ENCODE measurements around the gene GSTM1.

GSTM1 gene

DNA sequence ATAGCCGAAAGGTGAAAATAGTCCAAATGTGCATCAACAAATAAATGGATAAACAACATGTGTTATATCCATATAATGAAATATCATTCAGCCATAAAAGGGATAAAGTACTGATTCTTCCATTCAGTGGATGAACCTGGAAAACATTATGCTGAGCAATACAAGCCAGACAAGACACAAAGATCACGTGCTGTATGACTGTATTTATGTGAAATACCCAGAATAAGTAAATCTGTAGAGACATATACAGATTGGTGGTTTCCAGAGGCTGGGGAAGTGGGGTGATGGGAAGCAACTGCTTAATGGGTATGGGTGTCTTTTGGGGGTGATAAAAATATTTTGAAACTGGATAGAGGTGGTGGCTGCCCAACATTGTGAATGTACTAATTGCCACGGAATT, 45.0 kb upstream of the GSTM1 start:
- DNase-seq (ENCODE audit: low read depth in 2 of 2), result peak in 1 of 2 donors; percentile 28
- no peak overlapping the region for H3K4me3 ChIP-seq (replicated peaks in 1 of 2; ENCODE audit: low read depth in 2 of 2, low read length in 2 of 2)

GRCh38 chr1:109643385-109644230, 44.0 kb upstream of the GSTM1 start:
- H3K4me3 ChIP-seq (replicated peaks in 1 of 2; ENCODE audit: low read depth in 2 of 2, low read length in 2 of 2), result no peak overlapping the region
- peak; percentile 79 to 82 for DNase-seq (ENCODE audit: low read depth in 2 of 2)
- TF ChIP-seq, protein P1, sequence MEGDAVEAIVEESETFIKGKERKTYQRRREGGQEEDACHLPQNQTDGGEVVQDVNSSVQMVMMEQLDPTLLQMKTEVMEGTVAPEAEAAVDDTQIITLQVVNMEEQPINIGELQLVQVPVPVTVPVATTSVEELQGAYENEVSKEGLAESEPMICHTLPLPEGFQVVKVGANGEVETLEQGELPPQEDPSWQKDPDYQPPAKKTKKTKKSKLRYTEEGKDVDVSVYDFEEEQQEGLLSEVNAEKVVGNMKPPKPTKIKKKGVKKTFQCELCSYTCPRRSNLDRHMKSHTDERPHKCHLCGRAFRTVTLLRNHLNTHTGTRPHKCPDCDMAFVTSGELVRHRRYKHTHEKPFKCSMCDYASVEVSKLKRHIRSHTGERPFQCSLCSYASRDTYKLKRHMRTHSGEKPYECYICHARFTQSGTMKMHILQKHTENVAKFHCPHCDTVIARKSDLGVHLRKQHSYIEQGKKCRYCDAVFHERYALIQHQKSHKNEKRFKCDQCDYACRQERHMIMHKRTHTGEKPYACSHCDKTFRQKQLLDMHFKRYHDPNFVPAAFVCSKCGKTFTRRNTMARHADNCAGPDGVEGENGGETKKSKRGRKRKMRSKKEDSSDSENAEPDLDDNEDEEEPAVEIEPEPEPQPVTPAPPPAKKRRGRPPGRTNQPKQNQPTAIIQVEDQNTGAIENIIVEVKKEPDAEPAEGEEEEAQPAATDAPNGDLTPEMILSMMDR (IDR thresholded peaks at IDR 0.05; ENCODE audit: low read depth, low read length), result peak; percentile 94

More for the DNA sequence above, 45.0 kb upstream of the GSTM1 start:
- TF ChIP-seq, protein P1 (IDR thresholded peaks at IDR 0.05; ENCODE audit: low read depth, low read length), result no peak

DNA sequence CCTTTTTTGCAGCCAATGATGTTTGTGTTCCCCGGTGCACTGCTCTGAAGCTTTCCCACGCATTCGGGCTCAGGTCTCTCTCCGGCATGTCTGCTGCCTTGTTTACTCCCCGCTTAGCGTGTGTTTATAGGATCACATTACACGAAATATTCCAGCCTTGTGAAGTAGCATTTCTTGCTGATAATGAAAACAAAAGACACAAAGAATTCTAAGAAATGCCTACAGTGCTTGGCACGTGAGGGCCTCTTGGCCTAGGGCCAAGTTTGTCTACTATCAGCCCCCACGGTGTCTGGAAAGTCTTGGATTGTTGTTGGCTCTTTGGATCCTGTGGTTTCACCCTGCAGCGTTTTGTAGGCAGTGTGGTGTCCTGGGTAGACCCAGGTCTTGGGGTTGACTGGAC, 42.9 kb upstream of the GSTM1 start:
- TF ChIP-seq, protein P1 (IDR thresholded peaks at IDR 0.05; ENCODE audit: low read depth, low read length), result no peak
- no peak for DNase-seq (ENCODE audit: low read depth in 2 of 2)
- H3K4me3 ChIP-seq (replicated peaks in 1 of 2; ENCODE audit: low read depth in 2 of 2, low read length in 2 of 2), result no peak overlapping the region

GRCh38 chr1:109649491-109649914, 38.1 kb upstream of the GSTM1 start:
- TF ChIP-seq, protein P1 (IDR thresholded peaks at IDR 0.05; ENCODE audit: low read depth, low read length), result peak; percentile 38
- H3K4me3 ChIP-seq (replicated peaks in 1 of 2; ENCODE audit: low read depth in 2 of 2, low read length in 2 of 2), result peak overlapping the region in 1 of 2 donors; percentile 16
- DNase-seq (ENCODE audit: low read depth in 2 of 2), result peak; percentile 65 to 72

GRCh38 chr1:109650609-109651008, 37.0 kb upstream of the GSTM1 start:
- DNase-seq (ENCODE audit: low read depth in 2 of 2), result peak in 1 of 2 donors; percentile 62
- TF ChIP-seq, protein P1 (IDR thresholded peaks at IDR 0.05; ENCODE audit: low read depth, low read length), result no peak
- no peak overlapping the region for H3K4me3 ChIP-seq (replicated peaks in 1 of 2; ENCODE audit: low read depth in 2 of 2, low read length in 2 of 2)

DNA sequence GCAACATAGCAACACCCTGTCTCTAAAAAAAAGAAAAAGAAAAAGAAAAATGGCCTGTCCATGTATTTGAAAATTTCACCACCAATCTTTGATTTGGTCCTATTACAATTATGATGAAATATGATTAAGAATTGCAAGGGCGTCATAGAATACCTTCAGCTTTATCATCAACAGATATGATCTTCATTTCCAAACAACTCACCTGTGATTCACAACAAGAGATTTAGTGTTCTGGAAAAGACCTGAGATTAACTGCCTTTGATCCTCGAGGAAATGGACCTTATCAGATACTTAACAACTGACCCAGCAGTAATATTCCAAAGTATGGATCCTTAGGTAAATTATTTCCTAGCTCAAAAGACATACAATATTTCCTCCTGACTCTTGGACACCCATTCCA, 35.2 kb upstream of the GSTM1 start:
- TF ChIP-seq, protein P1 (IDR thresholded peaks at IDR 0.05; ENCODE audit: low read depth, low read length), result no peak
- no peak for DNase-seq (ENCODE audit: low read depth in 2 of 2)
- no peak overlapping the region for H3K4me3 ChIP-seq (replicated peaks in 1 of 2; ENCODE audit: low read depth in 2 of 2, low read length in 2 of 2)

All from cardiac fibroblast (primary cell).